ENCODE results near the gene C2.
"Not testable (repeated sequence)": the region's sequence is repeated elsewhere in the genome, so short reads cannot be mapped to it uniquely, and the experiment has no call there.

C2 gene

DNA sequence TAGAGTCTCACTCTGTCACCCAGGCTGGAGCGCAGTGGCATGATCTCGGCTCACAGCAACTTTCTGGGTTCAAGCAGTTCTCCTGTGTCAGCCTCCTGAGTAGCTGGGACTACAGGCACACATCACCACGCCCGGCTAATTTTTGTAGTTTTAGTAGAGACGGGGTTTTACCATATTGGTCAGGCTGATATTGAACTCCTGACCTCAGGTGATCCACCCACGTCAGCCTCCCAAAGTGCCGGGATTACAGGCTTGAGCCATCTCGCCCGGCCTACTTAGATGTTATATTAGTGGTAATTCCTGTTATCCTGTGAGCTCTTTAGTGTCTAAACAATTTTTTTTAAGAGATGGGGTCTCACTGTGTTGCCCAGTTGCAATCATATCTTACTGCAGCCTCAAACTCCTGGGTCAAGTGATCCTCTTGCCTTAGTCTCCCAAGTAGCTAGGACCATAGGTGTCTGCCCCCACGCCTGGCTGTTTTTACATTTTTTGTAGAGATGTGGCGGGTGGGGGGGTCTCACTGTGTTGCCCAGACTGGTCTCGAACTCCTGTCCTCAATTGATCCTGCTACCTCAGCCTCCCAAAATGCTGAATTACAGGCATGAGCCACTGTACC, 50.4 kb downstream of the C2 start:
- H3K36me3 Mint-ChIP-seq (ENCODE audit: low read depth): peaks cover 49% of the 10 kb centered on the region
- peaks cover 2% of the 10 kb centered on the region for H3K27me3 Mint-ChIP-seq (ENCODE audit: low read depth, poor library complexity)
- peaks cover 32% of the 10 kb centered on the region for H3K9me3 Mint-ChIP-seq
- DNase-seq: no peak
- TF ChIP-seq, protein P1, sequence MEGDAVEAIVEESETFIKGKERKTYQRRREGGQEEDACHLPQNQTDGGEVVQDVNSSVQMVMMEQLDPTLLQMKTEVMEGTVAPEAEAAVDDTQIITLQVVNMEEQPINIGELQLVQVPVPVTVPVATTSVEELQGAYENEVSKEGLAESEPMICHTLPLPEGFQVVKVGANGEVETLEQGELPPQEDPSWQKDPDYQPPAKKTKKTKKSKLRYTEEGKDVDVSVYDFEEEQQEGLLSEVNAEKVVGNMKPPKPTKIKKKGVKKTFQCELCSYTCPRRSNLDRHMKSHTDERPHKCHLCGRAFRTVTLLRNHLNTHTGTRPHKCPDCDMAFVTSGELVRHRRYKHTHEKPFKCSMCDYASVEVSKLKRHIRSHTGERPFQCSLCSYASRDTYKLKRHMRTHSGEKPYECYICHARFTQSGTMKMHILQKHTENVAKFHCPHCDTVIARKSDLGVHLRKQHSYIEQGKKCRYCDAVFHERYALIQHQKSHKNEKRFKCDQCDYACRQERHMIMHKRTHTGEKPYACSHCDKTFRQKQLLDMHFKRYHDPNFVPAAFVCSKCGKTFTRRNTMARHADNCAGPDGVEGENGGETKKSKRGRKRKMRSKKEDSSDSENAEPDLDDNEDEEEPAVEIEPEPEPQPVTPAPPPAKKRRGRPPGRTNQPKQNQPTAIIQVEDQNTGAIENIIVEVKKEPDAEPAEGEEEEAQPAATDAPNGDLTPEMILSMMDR (IDR thresholded peaks at IDR 0.05): no peak
- H3K27ac Mint-ChIP-seq: no peak overlapping the region
- no peak overlapping the region for H3K4me3 Mint-ChIP-seq
- peaks cover 10% of the 10 kb centered on the region for H3K4me1 Mint-ChIP-seq

DNA sequence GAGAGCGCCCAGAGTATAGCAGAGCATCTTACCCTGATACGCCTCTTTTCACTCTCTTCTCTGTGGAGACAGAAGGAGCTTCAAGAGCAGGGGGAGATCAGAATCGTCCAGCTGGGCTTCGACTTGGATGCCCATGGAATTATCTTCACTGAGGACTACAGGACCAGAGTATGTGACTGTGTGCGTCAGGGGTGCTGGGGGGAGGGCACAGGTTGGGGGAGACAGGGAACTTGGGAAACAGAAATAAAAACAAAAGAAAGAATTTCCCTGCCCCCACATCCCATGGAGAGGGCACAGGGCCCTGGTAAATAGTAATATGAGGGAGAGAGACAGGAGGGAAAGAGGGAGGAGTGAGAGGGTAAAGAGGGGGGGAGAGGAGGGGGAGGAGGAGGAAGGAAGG, 51.3 kb downstream of the C2 start:
- peaks cover under 1% of the 10 kb centered on the region for H3K4me1 Mint-ChIP-seq
- peaks cover 32% of the 10 kb centered on the region for H3K9me3 Mint-ChIP-seq
- H3K36me3 Mint-ChIP-seq (ENCODE audit: low read depth): peaks cover 39% of the 10 kb centered on the region
- H3K27me3 Mint-ChIP-seq (ENCODE audit: low read depth, poor library complexity): peaks cover 2% of the 10 kb centered on the region
- TF ChIP-seq, protein P1 (IDR thresholded peaks at IDR 0.05): no peak
- no peak for DNase-seq
- H3K27ac Mint-ChIP-seq: no peak overlapping the region
- no peak overlapping the region for H3K4me3 Mint-ChIP-seq

DNA sequence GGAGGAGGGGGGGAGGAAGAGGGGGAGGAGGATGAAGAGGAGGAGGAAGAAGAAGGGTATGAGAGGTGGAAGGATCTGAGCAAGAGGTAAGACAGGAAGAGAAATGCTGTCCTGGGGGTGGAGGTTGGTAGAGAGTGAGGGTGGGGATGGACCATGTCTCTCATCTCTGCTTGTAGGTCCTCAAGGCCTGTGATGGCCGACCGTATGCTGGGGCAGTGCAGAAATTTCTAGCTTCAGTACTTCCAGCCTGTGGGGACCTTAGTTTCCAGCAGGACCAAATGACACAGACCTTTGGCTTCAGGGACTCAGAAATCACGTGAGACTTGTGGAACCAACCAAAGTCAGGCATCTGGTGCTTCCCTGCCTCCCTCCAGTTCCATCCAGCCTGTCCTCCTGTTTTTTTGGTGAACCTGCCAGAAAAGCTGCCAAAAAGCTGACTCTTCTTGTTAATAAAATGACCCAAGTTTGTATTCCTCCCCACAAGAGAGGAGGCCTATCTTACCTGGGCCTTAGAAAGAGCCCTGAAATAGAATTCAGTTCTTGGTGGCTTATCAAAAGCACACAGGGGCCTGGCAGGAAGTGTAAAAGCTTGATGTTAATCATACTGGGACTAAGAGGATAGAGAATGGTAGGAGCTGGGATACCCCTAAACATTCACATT, 51.9 kb downstream of the C2 start:
- H3K4me1 Mint-ChIP-seq: no peaks in the 10 kb centered on the region
- H3K27ac Mint-ChIP-seq: no peak overlapping the region
- H3K4me3 Mint-ChIP-seq: no peak overlapping the region
- TF ChIP-seq, protein P1 (IDR thresholded peaks at IDR 0.05): no peak
- H3K9me3 Mint-ChIP-seq: peaks cover 27% of the 10 kb centered on the region
- H3K36me3 Mint-ChIP-seq (ENCODE audit: low read depth): peaks cover 34% of the 10 kb centered on the region
- peaks cover 2% of the 10 kb centered on the region for H3K27me3 Mint-ChIP-seq (ENCODE audit: low read depth, poor library complexity)
- no peak for DNase-seq

DNA sequence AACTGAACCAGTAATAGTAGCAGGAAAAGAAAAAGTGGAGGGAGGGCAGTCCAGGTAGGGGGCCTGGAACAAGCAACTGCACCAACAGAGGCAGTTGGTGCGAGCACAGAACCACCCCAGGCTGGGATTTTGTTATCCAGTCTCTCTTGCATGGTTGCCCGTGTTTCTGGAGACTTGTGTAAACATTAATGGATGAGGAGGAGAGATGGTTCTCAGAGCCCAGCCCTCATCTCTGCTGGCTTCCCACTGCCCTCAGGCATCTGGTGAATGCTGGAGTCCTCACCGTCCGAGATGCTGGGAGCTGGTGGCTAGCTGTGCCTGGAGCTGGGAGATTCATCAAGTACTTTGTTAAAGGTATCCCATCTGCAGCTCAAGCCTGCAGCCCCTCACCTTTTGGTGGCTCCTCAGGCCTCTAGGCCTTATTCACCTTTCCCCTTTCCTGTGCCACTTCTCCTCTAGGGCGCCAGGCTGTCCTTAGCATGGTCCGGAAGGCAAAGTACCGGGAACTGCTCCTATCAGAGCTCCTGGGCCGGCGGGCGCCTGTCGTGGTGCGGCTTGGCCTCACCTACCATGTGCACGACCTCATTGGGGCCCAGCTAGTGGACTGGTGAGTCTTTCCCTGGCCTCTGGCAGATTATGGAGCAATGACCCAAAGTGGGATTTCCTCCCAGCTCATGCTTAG, 52.8 kb downstream of the C2 start:
- not testable (repeated sequence) for H3K27ac Mint-ChIP-seq; H3K4me1 Mint-ChIP-seq; DNase-seq; H3K27me3 Mint-ChIP-seq (ENCODE audit: low read depth, poor library complexity); H3K4me3 Mint-ChIP-seq
- Mint-ChIP-seq H3K9me3 (peaks cover 17% of the 10 kb centered on the region), H3K36me3 (ENCODE audit: low read depth) (peaks cover 24% of the 10 kb centered on the region)

DNA sequence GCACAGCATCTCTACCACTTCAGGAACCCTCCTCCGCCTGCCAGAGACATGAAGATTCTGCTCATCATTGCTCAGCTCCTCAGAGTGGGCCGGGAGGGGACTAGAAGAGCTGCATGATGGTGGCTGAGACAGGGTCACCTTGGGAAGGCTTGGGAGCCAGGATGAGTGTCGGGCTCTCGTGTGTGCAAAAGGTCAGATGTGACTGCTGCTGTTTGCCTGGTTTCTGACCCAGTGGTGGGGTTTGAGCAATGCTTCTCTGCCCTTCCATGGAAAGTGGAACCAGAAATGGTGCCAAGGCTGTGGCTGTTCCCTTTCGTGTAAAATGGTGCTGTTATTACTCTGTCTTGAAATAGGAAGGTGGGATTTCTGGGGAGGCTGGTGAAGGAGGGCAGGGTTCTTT, 53.5 kb downstream of the C2 start:
- H3K27ac Mint-ChIP-seq; H3K4me3 Mint-ChIP-seq; H3K27me3 Mint-ChIP-seq (ENCODE audit: low read depth, poor library complexity); DNase-seq; H3K4me1 Mint-ChIP-seq: not testable (repeated sequence)
- H3K9me3 Mint-ChIP-seq: peaks cover 14% of the 10 kb centered on the region
- H3K36me3 Mint-ChIP-seq (ENCODE audit: low read depth): peaks cover 20% of the 10 kb centered on the region

DNA sequence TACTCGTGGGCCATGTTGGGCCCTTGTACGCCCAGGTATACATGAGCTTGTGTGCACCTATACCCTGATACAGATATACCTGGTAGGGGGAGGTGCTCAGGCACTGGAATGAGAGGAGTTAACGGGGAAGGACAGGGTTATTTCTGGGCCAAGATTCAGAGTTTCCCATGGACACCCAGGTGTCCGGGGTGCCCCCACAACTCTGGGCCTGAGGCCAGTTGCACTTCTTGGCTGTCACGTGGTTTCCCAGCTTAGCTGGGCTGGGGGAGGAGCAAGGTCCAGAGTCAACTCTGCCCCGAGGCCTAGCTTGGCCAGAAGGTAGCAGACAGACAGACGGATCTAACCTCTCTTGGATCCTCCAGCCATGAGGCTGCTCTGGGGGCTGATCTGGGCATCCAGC, 54.2 kb downstream of the C2 start, which contains the start of gene C4A:
Gene C4A, plus strand, starts transcription at position 314 of the 400 bp plus-strand sequence. Its CDS starts 51 bp downstream, at position 365.
- Mint-ChIP-seq H3K9me3 (peaks cover 12% of the 10 kb centered on the region), H3K36me3 (ENCODE audit: low read depth) (peaks cover 18% of the 10 kb centered on the region)
- not testable (repeated sequence) for H3K27me3 Mint-ChIP-seq (ENCODE audit: low read depth, poor library complexity); H3K4me1 Mint-ChIP-seq; H3K4me3 Mint-ChIP-seq; H3K27ac Mint-ChIP-seq; DNase-seq

DNA sequence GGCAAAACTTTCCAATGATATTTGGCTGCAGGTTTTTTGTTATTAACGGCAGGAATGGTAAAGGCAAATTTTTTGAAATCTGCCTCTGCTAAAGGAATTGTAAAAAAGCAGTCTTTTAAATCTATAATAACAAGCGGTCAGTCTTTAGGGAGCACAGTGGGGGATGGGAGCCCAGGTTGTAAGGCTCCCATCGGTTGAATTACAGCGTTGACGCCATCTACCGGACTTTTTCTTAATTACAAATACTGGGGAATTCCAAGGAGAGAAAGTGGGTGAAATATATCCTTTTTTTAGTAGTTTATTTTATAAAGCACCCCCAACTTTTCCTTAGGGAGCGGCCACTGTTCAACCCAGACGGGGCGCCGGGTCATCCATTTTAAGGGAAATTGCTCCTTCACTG, 61.8 kb downstream of the C2 start:
- H3K36me3 Mint-ChIP-seq (ENCODE audit: low read depth); DNase-seq; H3K4me1 Mint-ChIP-seq; H3K4me3 Mint-ChIP-seq; H3K27ac Mint-ChIP-seq; H3K27me3 Mint-ChIP-seq (ENCODE audit: low read depth, poor library complexity); H3K9me3 Mint-ChIP-seq: not testable (repeated sequence)

DNA sequence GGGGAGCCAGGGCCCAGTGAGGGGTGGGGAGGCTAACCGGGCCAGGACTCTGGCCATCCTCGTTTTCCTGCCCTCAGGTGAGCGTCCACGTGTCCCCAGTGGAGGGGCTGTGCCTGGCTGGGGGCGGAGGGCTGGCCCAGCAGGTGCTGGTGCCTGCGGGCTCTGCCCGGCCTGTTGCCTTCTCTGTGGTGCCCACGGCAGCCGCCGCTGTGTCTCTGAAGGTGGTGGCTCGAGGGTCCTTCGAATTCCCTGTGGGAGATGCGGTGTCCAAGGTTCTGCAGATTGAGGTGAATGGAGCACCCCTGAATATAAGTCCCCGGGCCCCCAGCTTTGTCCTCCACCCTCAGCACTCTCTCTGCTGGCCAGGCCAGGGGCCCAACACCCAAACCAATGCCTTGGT, 66.9 kb downstream of the C2 start:
- not testable (repeated sequence) for H3K27ac Mint-ChIP-seq; H3K9me3 Mint-ChIP-seq; H3K27me3 Mint-ChIP-seq (ENCODE audit: low read depth, poor library complexity); H3K4me3 Mint-ChIP-seq; H3K4me1 Mint-ChIP-seq; DNase-seq; H3K36me3 Mint-ChIP-seq (ENCODE audit: low read depth)
